GM12878 (cell line): ENCODE data around the gene CNN1. TPM values are rescaled to one million over a fixed set of nuclear protein-coding genes. Genes with fewer than 3 reads are reported as not detected.

Experiments used
- ATAC-seq: fragments of 200-7000 bp; cut with Tn5 transposase; 3 replicates; pipeline ENCODE4 v1.9.1; 2020; ENCODE audit warnings: mild to moderate bottlenecking, moderate library complexity
- BruUV-seq: library from RNA; stranded (reverse); fragments of 400-500 nt; replicated peaks from 2 replicates; lab custom pipeline; 2021; lab: Mats Ljungman, UMichigan
- CTCF ChIA-PET: fragments of 300-600 bp; sonication (Branson Sonifier 250); formaldehyde crosslinking; extraction: SDS; loops from one replicate; lab custom pipeline; 2021; ENCODE audit warnings: inconsistent platforms; lab: Yijun Ruan, JAX
- POLR2A ChIA-PET: fragments of 350-600 bp; formaldehyde crosslinking; extraction: SDS; loops from one replicate; lab custom pipeline; 2021; ENCODE audit warnings: inconsistent platforms; lab: Charles Lee
- RAD21 ChIA-PET: fragments of 300-600 bp; sonication (Branson Sonifier 250); formaldehyde crosslinking; loops from one replicate; lab custom pipeline; 2023; ENCODE audit warnings: antibody characterized with exemption; ENCODE audit not compliant: unreplicated experiment; lab: Charles Lee
- SMC1A ChIA-PET: fragments of 300-600 bp; sonication (Branson Sonifier 250); formaldehyde crosslinking; loops from one replicate; lab custom pipeline; 2023; ENCODE audit not compliant: unreplicated experiment, uncharacterized antibody; lab: Charles Lee
- DNase-seq: peaks from one replicate; pipeline ENCODE4 v3.0.0-alpha.2; 2011; ENCODE audit warnings: low read depth, low spot score
- FAIRE-seq: peaks from 3 replicates; lab custom pipeline; 2011; peaks lifted over from hg19 to GRCh38; lab: Jason Lieb, UNC
- H2AFZ ChIP-seq: 2 replicates; pipeline ENCODE4 v1.6.0; 2011; ENCODE audit warnings: low read depth, low read length, control low read depth; ENCODE audit not compliant: control insufficient read depth
- H3K27ac ChIP-seq: 2 replicates; pipeline ENCODE4 v1.5.1; 2011; ENCODE audit warnings: control low read depth; ENCODE audit not compliant: control insufficient read depth, insufficient read depth
- H3K27me3 ChIP-seq, 2 experiments: replicated peaks in 1 of 2; 2 replicates each; pipeline versions ENCODE4 v1.6.0 to v1.6.1; 2011; ENCODE audit warnings: low read length in 1 of 2; ENCODE audit not compliant: control insufficient read depth in 2 of 2, insufficient read depth in 2 of 2
- H3K36me3 ChIP-seq, 2 experiments: 2 replicates each; pipeline ENCODE4 v1.5.1; 2011; ENCODE audit warnings: low read length in 1 of 2; ENCODE audit not compliant: control insufficient read depth in 2 of 2, insufficient read depth in 2 of 2
- H3K4me1 ChIP-seq: 2 replicates; pipeline ENCODE4 v1.6.1; 2011; ENCODE audit warnings: mild to moderate bottlenecking, low read length, moderate library complexity, mixed read lengths; ENCODE audit not compliant: control insufficient read depth, insufficient read depth
- H3K4me2 ChIP-seq: 2 replicates; pipeline ENCODE4 v1.6.0; 2011; ENCODE audit warnings: control low read depth; ENCODE audit not compliant: control insufficient read depth, insufficient read depth
- H3K4me3 ChIP-seq: fragments of 200-600 bp; sonication (generic); 2 replicates; pipeline ENCODE4 v1.5.1; 2016
- H3K79me2 ChIP-seq: 2 replicates; pipeline ENCODE4 v1.6.0; 2011; ENCODE audit warnings: low read length; ENCODE audit not compliant: control insufficient read depth, insufficient read depth
- H3K9ac ChIP-seq: 2 replicates; pipeline ENCODE4 v1.8.0; 2011; ENCODE audit warnings: low read length, control low read depth, mixed read lengths; ENCODE audit not compliant: control insufficient read depth, insufficient read depth
- H3K9me3 ChIP-seq: replicated peaks from 3 replicates; pipeline ENCODE4 v1.5.1; 2011; ENCODE audit warnings: mild to moderate bottlenecking, low read length; ENCODE audit not compliant: control insufficient read depth, insufficient read depth
- H4K20me1 ChIP-seq: 2 replicates; pipeline ENCODE4 v1.6.0; 2011; ENCODE audit not compliant: control insufficient read depth, insufficient read depth
- CTCF ChIP-seq, 3 experiments: IDR thresholded peaks in 2 of 3; conservative IDR thresholded peaks in 1 of 3; 2 replicates each; pipeline ENCODE4 v1.5.1; 2011; ENCODE audit warnings: low read depth in 3 of 3, low read length in 3 of 3, mild to moderate bottlenecking in 3 of 3, control low read depth in 2 of 3, moderate library complexity in 2 of 3, inconsistent platforms in 1 of 3, mixed read lengths in 1 of 3; ENCODE audit not compliant: control insufficient read depth in 2 of 3, insufficient read depth in 1 of 3; ENCODE audit errors: extremely low read depth in 1 of 3
- EZH2 ChIP-seq: IDR thresholded peaks from 2 replicates; pipeline ENCODE4 v1.6.1; 2012; ENCODE audit warnings: low read depth, mild to moderate bottlenecking, control low read depth, inconsistent platforms, low read length, borderline replicate concordance; ENCODE audit not compliant: control insufficient read depth
- LARP7 ChIP-seq: fragments of 450-650 bp; IDR thresholded peaks from 2 replicates; pipeline ENCODE4 v1.6.1; 2017; ENCODE audit warnings: mild to moderate bottlenecking
- MTA2 ChIP-seq: fragments of 450-650 bp; IDR thresholded peaks from 2 replicates; pipeline ENCODE4 v1.6.1; 2016; ENCODE audit warnings: low read depth, mild to moderate bottlenecking, moderate library complexity
- NFYA ChIP-seq: IDR thresholded peaks from 2 replicates; pipeline ENCODE4 v1.6.1; 2011; ENCODE audit warnings: low read depth, mild to moderate bottlenecking, low read length, improper control_type of control experiment, borderline replicate concordance
- RAD21 ChIP-seq: IDR thresholded peaks from 2 replicates; pipeline ENCODE4 v1.6.1; 2011; ENCODE audit warnings: mild to moderate bottlenecking, low read depth, low read length, moderate library complexity; ENCODE audit not compliant: insufficient read depth
- SMC3 ChIP-seq: IDR thresholded peaks from 2 replicates; pipeline ENCODE4 v1.6.1; 2011; ENCODE audit warnings: low read length, improper control_type of control experiment, borderline replicate concordance
- YY1 ChIP-seq: IDR thresholded peaks from 2 replicates; pipeline ENCODE4 v1.6.1; 2011; ENCODE audit warnings: low read depth, mild to moderate bottlenecking, low read length
- WGBS: methylation state at CpG from one replicate; pipeline ENCODE4 v1.1.6; 2016; ENCODE audit warnings: low lambda C conversion rate; ENCODE audit not compliant: insufficient replicate concordance, insufficient coverage; ENCODE audit errors: missing lambda C conversion rate; 5-methylcytosine and 5-hydroxymethylcytosine counted together
- in situ Hi-C: fragments of 300-500 bp; cut with MboI; formaldehyde crosslinking; loops from 9 replicates; pipeline ENCODE4 v1.14.3; 2018; ENCODE audit warnings: mixed read lengths
- intact Hi-C: fragments of 100-400 bp; cut with micrococcal nuclease; formaldehyde crosslinking; loops from one replicate; pipeline ENCODE4 v1.14.2; 2022; ENCODE audit not compliant: unreplicated experiment
- polyA plus RNA-seq, 11 experiments: library from polyadenylated mRNA; depleted of rRNA in 4 of 11; unstranded in 6 of 11; stranded (reverse) in 5 of 11; fragments of >200 nt; fragmentation: Nextera tagmentation in 4 of 11; fragmentation: Illumina TruSeq in 1 of 11; extraction: Ambion mirVana in 4 of 11; extraction: Trizol in 1 of 11; gene quantifications; 1 replicate in 1 of 11; 2 replicates in 10 of 11; pipeline versions ENCODE4 v1.2.1 to v1.2.3, GENCODE V29; 2011 to 2016; ENCODE audit warnings: inconsistent platforms in 2 of 11, missing spikeins in 2 of 11, low read depth in 1 of 11
- total RNA-seq, 4 experiments: library from RNA; depleted of rRNA in 3 of 4; stranded (reverse); fragments of >200 nt in 3 of 4; fragmentation: Illumina TruSeq in 1 of 4; extraction: Trizol in 1 of 4; gene quantifications; 2 replicates each; pipeline versions ENCODE4 v1.2.1 to v1.2.3, GENCODE V29; 2013 to 2021

The CNN1 gene
- total and polyA plus RNA-seq, 10 of the 15 experiments (the other 5 are each of a cell fraction or from before 2014, with no cell fraction given): 0.03 to 0.58 (median 0.22) TPM; not detected in 1

DNA sequence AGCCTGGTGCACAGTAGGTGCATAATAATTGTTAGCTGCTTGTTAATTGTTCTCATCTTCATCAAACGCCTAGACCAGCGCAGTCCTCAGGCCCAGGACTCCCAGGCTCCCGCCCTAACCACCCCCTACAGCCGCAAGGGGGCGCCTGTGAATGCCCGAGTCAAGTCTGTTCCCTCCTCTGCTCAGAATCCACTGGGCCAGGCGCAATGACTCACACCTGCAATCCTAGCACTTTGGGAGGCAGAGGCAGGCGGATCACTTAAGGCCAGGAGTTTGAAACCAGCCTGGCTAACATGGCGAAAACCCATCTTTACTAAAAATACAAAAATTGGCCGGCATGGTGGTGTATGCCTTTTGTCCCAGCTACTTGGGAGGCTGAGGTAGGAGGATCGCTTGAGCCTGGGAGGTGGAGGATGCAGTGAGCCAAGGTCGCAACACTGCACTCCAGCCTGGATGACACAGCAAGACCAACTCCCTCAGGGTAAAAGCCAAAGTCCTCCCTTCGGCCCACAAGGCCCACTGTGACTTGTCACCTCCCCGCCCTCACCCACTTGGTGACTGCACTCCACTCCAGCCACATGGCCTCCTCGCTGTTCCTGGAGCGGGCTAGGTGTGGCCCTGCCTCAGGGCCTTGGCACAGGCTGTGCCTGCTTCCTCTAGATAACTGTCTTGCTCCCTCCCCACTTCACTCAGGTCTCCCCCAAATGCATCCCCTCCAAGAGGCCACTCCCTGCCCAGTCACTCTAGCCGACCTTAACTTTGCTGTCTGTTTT, 42.1 kb upstream of the CNN1 start:
- Histone ChIP-seq H3K4me3 (no peak overlapping the region), H3K27ac (no peak overlapping the region), H3K4me2 (no peak overlapping the region), H3K9me3 (no peaks in the 10 kb centered on the region), H4K20me1 (no peaks in the 10 kb centered on the region), H3K36me3 (peaks cover 3 to 6% of the 10 kb centered on the region in 2 experiments; a peak in 3 of 4 replicates), H3K79me2 (no peaks in the 10 kb centered on the region), H3K4me1 (no peaks in the 10 kb centered on the region), H3K9ac (no peak overlapping the region), H3K27me3 (no peaks in the 10 kb centered on the region), H2AFZ (no peak overlapping the region)
- TF ChIP-seq YY1: 0 out of 2 replicates have a peak, but pooled peaks have one; percentile 45
- TF ChIP-seq RAD21: peak; percentile 53
- TF ChIP-seq SMC3: peak; percentile 59; the same call in 1 of the 2 replicates
- no peak for TF ChIP-seq MTA2
- no peak for TF ChIP-seq NFYA
- TF ChIP-seq EZH2: no peak
- 0 out of 2 replicates have a peak, but pooled peaks have one; percentile 19 for TF ChIP-seq LARP7
- peak; percentile 58 to 77 (median 73) for TF ChIP-seq CTCF (IDR thresholded peaks at IDR 0.05 in 2 of 3, conservative IDR thresholded peaks at IDR 0.05 in 1 of 3; ENCODE audit: control insufficient read depth in 2 of 3, extremely low read depth in 1 of 3, insufficient read depth in 1 of 3, low read depth in 3 of 3, low read length in 3 of 3)
- CTCF ChIA-PET: interaction anchor here (0.5 to 3.0 kb wide), 8 partner anchors 9 to 96 kb away, joined by 3 to 12 read pairs (median 4); no protein-coding TSS in a partner anchor
- in situ Hi-C loops (loop anchor here (5.0 kb wide), 1 partner anchor 91 kb away; no protein-coding TSS in a partner anchor), intact Hi-C loops (loop anchor here (1.0 kb wide), 1 partner anchor 91 kb away; no protein-coding TSS in a partner anchor)
- WGBS: 58% methylated on average over 17 of the region's 17 CpGs
- RAD21 ChIA-PET: no interaction called here
- peak; percentile 41 for FAIRE-seq
- peak; percentile 97 for ATAC-seq
- POLR2A ChIA-PET: interaction anchor here (0.6 kb wide), 2 partner anchors 100 to 169 kb away, joined by 4 to 10 read pairs; no protein-coding TSS in a partner anchor
- no TSS peak for BruUV-seq
- SMC1A ChIA-PET: interaction anchor here (1.2 to 2.1 kb wide), 2 partner anchors 90 to 92 kb away, joined by 4 to 7 read pairs; no protein-coding TSS in a partner anchor
- DNase-seq: no peak
